GM18873 (cell line): ENCODE measurements around the gene PLAC1.

Experiments used
- ATAC-seq: cut with Tn5 transposase; IDR thresholded peaks from one replicate; pipeline ENCODE4 v1.9.1; 2021; ENCODE audit warnings: mild to moderate bottlenecking, moderate library complexity, moderate number of reproducible peaks; ENCODE audit not compliant: unreplicated experiment, low FRiP score

PLAC1 gene

DNA sequence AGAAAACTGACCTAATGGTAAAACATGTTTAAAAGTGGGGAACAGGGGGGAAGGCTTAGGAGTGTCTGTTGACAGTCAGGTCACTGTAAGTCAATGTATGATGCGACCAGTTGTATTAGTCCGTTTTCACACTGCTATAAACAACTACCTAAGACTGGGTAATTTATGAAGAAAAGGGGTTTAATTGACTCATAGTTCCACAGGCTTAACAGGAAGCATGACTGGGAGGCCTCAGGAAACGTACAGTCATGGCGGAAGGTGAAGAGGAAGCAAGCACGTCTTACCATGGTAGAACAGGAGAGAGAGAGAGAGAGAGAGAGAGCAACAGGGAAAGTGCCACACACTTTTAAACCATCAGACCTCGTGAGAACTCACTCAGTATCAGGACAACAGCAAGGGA, 13.0 kb upstream of the PLAC1 start:
- ATAC-seq = no peak

- ATAC-seq = no peak
These were observed 12.1 kb upstream of the PLAC1 start for GRCh38 chrX:134670134-134670924.

DNA sequence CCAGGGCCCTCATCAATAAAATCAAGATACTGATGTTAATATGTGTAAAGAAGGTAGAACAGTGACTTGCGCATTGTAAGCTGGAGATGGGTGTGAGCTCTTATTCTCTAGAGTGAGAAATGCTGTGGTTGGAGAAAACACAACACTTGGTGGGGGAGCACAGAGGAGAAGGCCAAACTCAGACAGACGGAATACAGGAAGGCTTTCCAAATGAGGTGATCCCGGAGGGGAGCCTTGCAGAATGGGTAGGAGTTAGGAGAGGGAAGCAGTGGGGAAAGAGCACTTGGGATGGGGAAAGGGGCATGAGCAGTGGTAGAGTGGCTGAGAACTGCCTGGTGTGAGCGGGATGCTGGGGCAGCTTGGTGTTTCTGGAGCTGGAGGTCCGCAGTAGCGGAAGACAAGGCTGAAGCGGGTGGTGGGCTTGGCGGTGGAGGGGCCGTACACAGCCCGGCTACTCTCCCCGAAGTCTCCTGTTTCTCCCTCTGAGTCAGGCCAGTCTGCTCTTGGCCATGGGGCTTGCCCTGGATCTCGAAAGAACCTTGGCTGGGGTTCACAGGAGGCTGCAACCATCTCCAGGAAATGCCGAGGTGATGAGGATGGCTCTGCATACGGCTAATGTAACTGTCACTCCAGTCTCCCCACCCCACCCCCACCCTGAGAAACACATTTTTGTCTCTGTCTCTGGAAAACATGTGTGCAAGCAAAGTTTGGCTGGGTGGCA, 11.3 kb upstream of the PLAC1 start:
- ATAC-seq = no peak

GRCh38 chrX:134664202-134664601, 5.9 kb upstream of the PLAC1 start:
- no peak for ATAC-seq

GRCh38 chrX:134661295-134661694, 3.0 kb upstream of the PLAC1 start:
- no peak for ATAC-seq

DNA sequence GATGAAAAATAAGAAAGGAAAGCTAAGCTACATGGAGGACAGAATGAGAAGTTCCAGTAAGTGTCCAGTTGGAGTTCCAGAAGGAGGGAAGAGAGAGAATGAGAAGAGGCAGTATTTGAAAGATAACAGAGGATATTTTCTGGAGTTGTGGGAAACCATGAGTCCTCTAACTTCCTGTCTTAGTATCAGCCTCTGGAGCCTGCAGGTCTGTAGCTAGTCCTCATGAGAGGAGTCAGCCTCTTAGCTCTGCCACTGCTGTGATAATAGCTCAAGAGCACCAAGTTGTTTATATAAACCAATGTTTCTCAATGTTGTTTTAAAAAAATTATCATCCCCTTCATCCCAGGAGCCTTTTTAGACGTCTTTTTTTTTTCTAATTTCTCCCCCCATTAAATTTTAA, 2.4 kb upstream of the PLAC1 start:
- ATAC-seq = no peak

- ATAC-seq = no peak
These were observed 1.5 kb upstream of the PLAC1 start for GRCh38 chrX:134659761-134660160.

GRCh38 chrX:134658760-134659023, 421 bp upstream of the PLAC1 start:
- no peak for ATAC-seq

DNA sequence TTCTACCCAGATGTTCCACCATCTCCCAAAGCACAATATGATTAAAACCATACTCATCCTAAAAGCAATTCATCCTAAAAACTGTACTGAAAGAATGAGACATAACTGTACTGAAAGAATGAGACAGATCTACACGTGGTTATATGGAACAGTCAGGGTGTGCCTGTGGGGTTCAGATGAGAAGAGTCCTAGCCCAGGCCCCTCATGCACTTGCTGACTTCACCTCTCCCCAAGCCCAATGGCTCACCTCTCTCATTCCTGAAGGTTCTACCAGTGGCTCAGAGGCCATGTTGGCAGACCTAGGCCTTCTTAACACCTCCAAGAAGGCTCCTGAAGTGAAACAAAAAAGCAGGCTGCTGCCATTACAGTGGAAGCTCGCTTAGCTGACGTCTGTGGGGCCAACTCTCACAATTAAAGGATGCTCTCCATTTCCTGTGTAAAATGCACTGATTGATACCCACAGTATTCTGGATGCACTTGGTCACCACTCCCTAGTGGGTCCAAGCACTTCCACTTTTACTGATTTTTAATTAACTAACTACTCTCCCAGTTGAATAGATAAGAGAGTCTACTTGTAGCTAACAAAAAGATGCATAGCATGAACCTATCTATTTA, 3.8 kb downstream of the PLAC1 start:
- ATAC-seq = no peak

- ATAC-seq = no peak
These were observed 4.4 kb downstream of the PLAC1 start for GRCh38 chrX:134653835-134654234.

DNA sequence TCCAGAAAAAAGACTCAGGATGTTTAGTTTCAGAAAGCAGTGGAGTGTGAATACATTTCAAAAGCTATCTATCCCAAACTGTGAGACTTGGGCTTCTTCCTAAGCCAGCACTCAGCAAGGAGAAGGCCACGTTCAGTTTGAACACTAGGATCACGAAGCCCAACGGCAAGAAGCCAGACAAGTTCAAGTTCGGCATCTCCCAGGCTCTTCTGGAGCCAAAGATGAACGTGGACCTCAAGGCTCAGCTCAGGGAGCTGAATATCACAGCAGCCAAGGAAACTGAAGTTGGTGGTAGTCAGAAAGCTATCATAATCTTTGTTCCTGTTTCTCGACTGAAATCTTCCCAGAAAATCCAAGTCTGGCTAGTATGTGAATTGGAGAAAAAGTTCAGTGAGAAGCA, 7.6 kb downstream of the PLAC1 start:
- no peak for ATAC-seq

- no peak for ATAC-seq
These were observed 8.5 kb downstream of the PLAC1 start for GRCh38 chrX:134649770-134650169.

DNA sequence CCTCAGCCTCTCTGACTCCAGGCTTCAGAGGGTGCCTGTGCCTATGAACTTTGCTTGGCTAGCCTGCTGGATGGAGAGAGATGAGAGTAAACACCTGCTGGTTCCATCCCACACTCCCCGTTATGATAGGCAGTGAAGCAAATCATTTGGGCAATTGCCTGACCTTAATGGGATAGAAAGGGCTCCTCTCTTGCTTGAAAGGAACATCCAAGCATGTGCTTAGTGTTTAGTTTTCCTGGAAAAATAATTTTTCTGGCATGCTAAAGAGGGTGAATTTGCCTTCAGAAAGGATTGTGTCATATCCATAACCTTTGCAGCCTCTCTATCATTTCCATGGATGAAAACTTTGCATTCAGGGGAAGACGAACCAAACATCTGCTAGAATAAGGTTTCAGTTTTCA, 10.8 kb downstream of the PLAC1 start:
- no peak for ATAC-seq

- ATAC-seq = no peak
These were observed 11.6 kb downstream of the PLAC1 start for GRCh38 chrX:134646691-134647090.

- ATAC-seq = no peak
These were observed 12.2 kb downstream of the PLAC1 start for GRCh38 chrX:134645936-134646543.

DNA sequence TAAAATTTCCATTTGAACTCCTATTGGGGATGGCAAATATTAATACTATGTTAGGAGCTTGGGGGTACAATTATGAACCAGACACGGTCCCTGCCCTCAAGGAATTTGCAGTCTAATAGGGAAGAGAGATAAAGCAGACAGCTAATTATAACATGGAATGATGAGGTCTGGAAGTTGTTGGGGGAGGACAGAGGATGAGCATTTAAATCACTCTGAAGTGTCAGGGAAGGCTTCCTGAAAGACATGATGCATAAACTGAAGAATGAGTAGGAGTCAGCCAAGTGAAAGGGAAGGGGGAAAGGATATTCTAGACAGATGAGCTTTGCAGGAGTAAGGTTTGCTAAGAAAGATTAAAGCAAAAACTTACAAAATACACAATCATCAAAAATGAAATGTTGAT, 15.9 kb downstream of the PLAC1 start:
- no peak for ATAC-seq

DNA sequence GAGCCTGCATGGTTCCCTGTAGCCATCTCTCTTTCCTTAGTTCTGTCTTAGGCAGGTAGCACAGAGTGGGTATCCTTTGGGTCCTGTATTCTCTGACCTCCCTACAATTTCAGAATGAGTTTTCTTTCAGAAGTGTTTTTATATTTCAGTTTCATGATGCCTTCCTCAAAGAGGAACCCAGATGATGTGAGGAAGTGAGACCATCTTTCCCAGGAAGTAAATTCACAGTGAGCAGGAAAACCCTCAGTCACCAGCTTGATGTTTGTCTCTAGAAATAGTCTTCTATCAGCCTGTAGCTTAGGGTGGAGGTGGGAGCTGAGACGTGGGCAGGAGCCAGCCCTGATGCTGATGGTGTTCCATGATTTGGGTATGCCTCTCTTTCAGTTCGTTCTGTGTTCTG, 16.9 kb downstream of the PLAC1 start:
- ATAC-seq = no peak

- no peak for ATAC-seq
These were observed 17.4 kb downstream of the PLAC1 start for GRCh38 chrX:134640914-134641313.

DNA sequence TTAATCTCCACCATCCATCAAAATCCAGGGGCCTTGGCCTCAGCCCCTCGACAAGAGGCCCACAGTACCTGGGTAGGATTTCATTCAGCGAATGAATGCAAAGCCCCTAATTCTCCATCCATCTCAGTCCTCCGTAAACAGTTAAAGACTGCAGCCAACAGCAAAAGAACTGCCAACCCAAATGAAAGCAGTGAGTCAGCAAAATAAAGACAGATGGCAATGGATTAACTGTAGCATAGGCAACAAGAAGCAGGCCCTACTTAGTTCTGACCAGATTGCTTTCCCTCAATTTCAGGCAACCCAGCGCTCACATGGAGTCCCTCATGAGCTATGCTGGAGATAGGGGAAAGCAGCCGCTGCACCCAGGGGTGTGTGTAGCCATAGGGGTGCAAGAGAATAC, 21.4 kb downstream of the PLAC1 start:
- no peak for ATAC-seq

DNA sequence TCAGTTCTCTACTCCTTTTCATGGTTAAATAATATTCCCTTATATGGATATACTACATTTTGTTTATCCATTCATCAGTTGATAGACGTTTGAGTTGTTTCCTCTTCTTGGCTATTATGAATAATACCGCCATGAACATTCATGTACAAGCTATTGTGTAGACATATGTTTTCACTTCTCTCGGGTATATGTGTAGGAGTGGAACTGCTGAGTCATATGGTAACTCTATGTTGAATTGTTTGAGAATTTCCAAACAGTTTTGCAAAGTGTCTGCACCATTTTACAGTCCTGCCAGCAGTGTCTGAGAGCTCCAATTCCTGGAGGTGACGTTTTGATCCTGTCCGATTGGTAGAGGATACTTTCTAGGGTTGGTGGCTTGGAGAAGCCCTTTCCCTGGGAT, 23.6 kb downstream of the PLAC1 start:
- no peak for ATAC-seq

DNA sequence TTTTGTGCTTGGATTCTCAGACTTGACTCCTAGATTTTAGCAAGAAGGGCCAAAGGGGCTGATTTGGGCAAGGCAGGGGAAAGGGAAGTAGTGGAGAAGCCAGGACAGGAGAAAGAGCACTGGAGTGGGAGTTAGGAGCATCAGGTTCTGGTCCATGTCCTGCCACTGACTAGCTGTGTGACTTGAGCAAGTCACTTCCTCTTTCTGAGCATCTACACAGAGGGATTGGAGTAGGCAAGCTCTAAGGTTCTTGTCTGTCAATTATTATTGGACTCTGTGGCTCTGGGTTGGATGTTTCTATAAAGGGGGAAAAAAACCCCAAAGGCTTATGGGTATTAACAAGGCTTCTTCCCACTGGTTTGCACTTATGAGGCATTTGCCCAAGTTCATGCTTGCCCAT, 24.4 kb downstream of the PLAC1 start:
- no peak for ATAC-seq

GRCh38 chrX:134633394-134633793, 24.9 kb downstream of the PLAC1 start:
- no peak for ATAC-seq
